Fibroblast of lung (primary cell): Measurements from ENCODE around the gene UTS2. TPM values are rescaled to one million over a fixed set of nuclear protein-coding genes. Genes with fewer than 3 reads are reported as not detected.

Experiments used
- DNase-seq, 2 donors: peaks; one replicate each; pipeline versions ENCODE4 v3.0.0 to v3.0.0-alpha.2; 2010; ENCODE audit warnings: low read depth in 2 of 2
- H2AFZ ChIP-seq: 2 replicates; pipeline ENCODE4 v1.5.1; 2012; ENCODE audit warnings: low read length, control low read depth, inconsistent platforms
- H3K27ac ChIP-seq: 2 replicates; pipeline ENCODE4 v1.5.1; 2011; ENCODE audit warnings: low read length, control low read depth; ENCODE audit not compliant: insufficient read depth
- H3K27me3 ChIP-seq: 2 replicates; pipeline ENCODE4 v1.5.1; 2011; ENCODE audit warnings: mild to moderate bottlenecking, low read length; ENCODE audit not compliant: control insufficient read depth, insufficient read depth
- H3K36me3 ChIP-seq: 2 replicates; pipeline ENCODE4 v1.5.1; 2011; ENCODE audit warnings: low read length; ENCODE audit not compliant: control insufficient read depth, insufficient read depth
- H3K4me1 ChIP-seq: 2 replicates; pipeline ENCODE4 v1.5.1; 2011; ENCODE audit warnings: low read length; ENCODE audit not compliant: control insufficient read depth, insufficient read depth; ENCODE audit errors: extremely low read depth
- H3K4me2 ChIP-seq: 2 replicates; pipeline ENCODE4 v1.5.1; 2011; ENCODE audit warnings: low read length, control low read depth; ENCODE audit not compliant: insufficient read depth; ENCODE audit errors: extremely low read depth
- H3K4me3 ChIP-seq, 4 experiments: fragments of 200-600 bp in 1 of 4; sonication (generic) in 1 of 4; replicated peaks in 1 of 4; 2 replicates each; pipeline ENCODE4 v1.5.1; 2011 to 2016; ENCODE audit warnings: low read length in 4 of 4, low read depth in 3 of 4, mild to moderate bottlenecking in 3 of 4, control low read depth in 2 of 4, inconsistent platforms in 1 of 4, mixed read lengths in 1 of 4; ENCODE audit not compliant: insufficient read depth in 1 of 4; ENCODE audit errors: control extremely low read depth in 1 of 4
- H3K79me2 ChIP-seq: 2 replicates; pipeline ENCODE4 v1.5.1; 2012; ENCODE audit warnings: mild to moderate bottlenecking, low read length, inconsistent platforms; ENCODE audit not compliant: control insufficient read depth, insufficient read depth
- H3K9ac ChIP-seq: 2 replicates; pipeline ENCODE4 v1.5.1; 2011; ENCODE audit warnings: mild to moderate bottlenecking, low read length, control low read depth; ENCODE audit not compliant: insufficient read depth
- H3K9me3 ChIP-seq: 2 replicates; pipeline ENCODE4 v1.5.1; 2012; ENCODE audit warnings: low read depth, low read length; ENCODE audit not compliant: control insufficient read depth, insufficient read depth
- H4K20me1 ChIP-seq: 2 replicates; pipeline ENCODE4 v1.5.1; 2011; ENCODE audit warnings: low read length; ENCODE audit not compliant: control insufficient read depth, insufficient read depth; ENCODE audit errors: extremely low read depth
- CTCF ChIP-seq, 2 donors: IDR thresholded peaks in 1 of 2; conservative IDR thresholded peaks in 1 of 2; 1 replicate in 1 of 2; 2 replicates in 1 of 2; pipeline ENCODE4 v1.5.1; 2011 to 2012; ENCODE audit warnings: low read length in 2 of 2, control low read depth in 1 of 2, inconsistent platforms in 1 of 2, low read depth in 1 of 2, mild to moderate bottlenecking in 1 of 2
- EZH2 ChIP-seq: IDR thresholded peaks from 2 replicates; pipeline ENCODE4 v1.5.1; 2012; ENCODE audit warnings: low read length, control low read depth, mild to moderate bottlenecking; ENCODE audit errors: missing control alignments
- polyA plus RNA-seq, 2 donors: library from polyadenylated mRNA; depleted of rRNA in 1 of 2; stranded (reverse) in 1 of 2; unstranded in 1 of 2; fragments of >200 nt; gene quantifications; 2 replicates each; pipeline ENCODE4 v1.2.1, GENCODE V29; 2011 to 2012; ENCODE audit warnings: missing spikeins in 1 of 2
- total RNA-seq: library from RNA; depleted of rRNA; stranded (reverse); fragments of >200 nt; gene quantifications from 2 replicates; pipeline ENCODE4 v1.2.1, GENCODE V29; 2014

Gene UTS2
- total and polyA plus RNA-seq, 2 donors (not counting 1 experiment from before 2014, with no cell fraction given) = not detected

DNA sequence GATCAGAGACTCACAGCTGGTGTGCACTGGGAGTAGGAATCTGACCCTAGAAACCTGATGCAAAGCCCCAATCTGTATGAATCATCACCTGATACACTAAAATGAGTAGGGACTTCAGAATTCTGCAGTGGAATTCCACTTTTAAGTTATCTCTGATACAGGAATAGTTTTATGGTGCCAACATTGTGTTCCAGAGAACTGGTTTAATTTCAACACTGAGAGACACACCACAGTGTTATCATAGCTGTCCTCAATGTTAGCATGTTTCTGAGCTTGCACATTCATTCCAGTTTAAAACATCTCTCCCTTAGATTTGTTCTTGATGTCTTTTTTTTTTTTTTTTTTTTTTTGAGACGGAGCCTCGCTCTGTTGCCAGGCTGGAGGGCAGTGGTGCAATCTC, 7.1 kb downstream of the UTS2 start:
- TF ChIP-seq EZH2 (no peak), CTCF (conservative IDR thresholded peaks at IDR 0.05 in 1 of 2, IDR thresholded peaks at IDR 0.05 in 1 of 2; ENCODE audit: low read depth in 1 of 2, low read length in 2 of 2) (no peak)
- H3K27me3 ChIP-seq = no peaks in the 10 kb centered on the region
- H3K27ac ChIP-seq = no peak overlapping the region
- no peak overlapping the region for H3K4me2 ChIP-seq
- H3K79me2 ChIP-seq = no peaks in the 10 kb centered on the region
- no peaks in the 10 kb centered on the region for H3K4me1 ChIP-seq
- no peak overlapping the region for H3K9ac ChIP-seq
- no peak overlapping the region for H3K4me3 ChIP-seq
- H3K9me3 ChIP-seq = no peaks in the 10 kb centered on the region
- H4K20me1 ChIP-seq = no peaks in the 10 kb centered on the region
- no peak overlapping the region for H2AFZ ChIP-seq
- peak in 1 of 2 donors; percentile 75 for DNase-seq
- H3K36me3 ChIP-seq = peaks cover 3% of the 10 kb centered on the region

GRCh38 chr1:7842517-7842916, 10.3 kb downstream of the UTS2 start:
- Histone ChIP-seq H3K9ac (no peak overlapping the region), H3K9me3 (no peaks in the 10 kb centered on the region), H4K20me1 (no peaks in the 10 kb centered on the region), H3K79me2 (no peaks in the 10 kb centered on the region), H3K27ac (no peak overlapping the region), H2AFZ (no peak overlapping the region), H3K27me3 (no peaks in the 10 kb centered on the region), H3K36me3 (peaks cover 3% of the 10 kb centered on the region), H3K4me2 (no peak overlapping the region), H3K4me3 (no peak overlapping the region), H3K4me1 (no peaks in the 10 kb centered on the region)
- TF ChIP-seq EZH2 (no peak), CTCF (conservative IDR thresholded peaks at IDR 0.05 in 1 of 2, IDR thresholded peaks at IDR 0.05 in 1 of 2; ENCODE audit: low read depth in 1 of 2, low read length in 2 of 2) (no peak)
- no peak for DNase-seq

DNA sequence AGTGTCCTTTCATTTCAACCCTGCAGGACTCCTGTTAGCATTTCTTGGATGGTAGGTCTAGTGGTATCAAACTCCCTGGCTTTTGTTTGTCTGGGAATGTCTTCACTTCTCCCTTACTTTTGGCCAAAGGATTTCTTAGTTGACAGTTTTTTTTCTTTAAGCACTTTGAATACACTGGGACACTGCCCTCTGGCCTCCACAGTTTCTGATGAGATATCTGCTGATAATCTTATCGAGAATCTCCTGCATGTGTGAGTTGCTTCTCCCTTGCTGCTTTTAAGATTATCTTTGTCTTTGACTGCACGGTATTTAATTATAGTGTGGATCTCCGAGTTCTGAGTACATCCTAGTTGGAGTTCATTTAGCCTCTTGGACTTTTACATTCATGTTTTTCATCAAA, 13.3 kb downstream of the UTS2 start:
- Histone ChIP-seq H3K27ac (no peak overlapping the region), H3K4me2 (no peak overlapping the region), H3K79me2 (no peaks in the 10 kb centered on the region), H3K4me1 (no peaks in the 10 kb centered on the region), H3K36me3 (peaks cover 9% of the 10 kb centered on the region), H2AFZ (no peak overlapping the region), H3K9ac (no peak overlapping the region), H3K27me3 (no peaks in the 10 kb centered on the region), H3K4me3 (no peak overlapping the region), H3K9me3 (no peaks in the 10 kb centered on the region), H4K20me1 (no peaks in the 10 kb centered on the region)
- no peak for TF ChIP-seq CTCF (conservative IDR thresholded peaks at IDR 0.05 in 1 of 2, IDR thresholded peaks at IDR 0.05 in 1 of 2; ENCODE audit: low read depth in 1 of 2, low read length in 2 of 2)
- no peak for TF ChIP-seq EZH2
- no peak for DNase-seq
